WI38 (cell line): ENCODE measurements around the gene C1orf21.

Source experiments
- H3K4me3 ChIP-seq: 2 replicates; pipeline ENCODE4 v1.5.1; 2011; ENCODE audit warnings: low read depth, mild to moderate bottlenecking, control low read depth, low read length
- TF ChIP-seq, protein P1 (sequence below): IDR thresholded peaks from 2 replicates; pipeline ENCODE4 v1.5.1; 2012; ENCODE audit warnings: low read depth, mild to moderate bottlenecking, control low read depth, low read length

Gene C1orf21

DNA sequence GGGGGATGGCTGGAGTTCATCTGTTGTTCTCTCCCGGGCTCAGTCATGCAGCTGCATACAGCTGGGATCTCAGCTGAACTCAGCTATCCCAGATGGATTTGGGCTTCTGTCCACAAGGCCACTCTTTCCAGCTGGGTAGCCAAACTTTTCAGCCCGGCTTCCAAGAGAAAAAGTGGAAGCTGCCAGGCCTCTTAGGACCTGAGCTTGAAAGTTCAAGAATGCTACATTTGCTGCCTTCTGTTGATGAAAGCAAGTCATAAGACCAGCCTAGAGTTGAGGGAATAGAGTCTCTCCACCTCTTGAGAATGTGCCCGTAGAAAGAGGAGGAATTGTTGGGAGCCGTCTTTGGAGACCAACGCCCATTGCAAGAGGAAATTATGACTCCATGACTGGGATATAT, 95.3 kb downstream of the C1orf21 start:
- H3K4me3 ChIP-seq: no peak overlapping the region
- TF ChIP-seq, protein P1, sequence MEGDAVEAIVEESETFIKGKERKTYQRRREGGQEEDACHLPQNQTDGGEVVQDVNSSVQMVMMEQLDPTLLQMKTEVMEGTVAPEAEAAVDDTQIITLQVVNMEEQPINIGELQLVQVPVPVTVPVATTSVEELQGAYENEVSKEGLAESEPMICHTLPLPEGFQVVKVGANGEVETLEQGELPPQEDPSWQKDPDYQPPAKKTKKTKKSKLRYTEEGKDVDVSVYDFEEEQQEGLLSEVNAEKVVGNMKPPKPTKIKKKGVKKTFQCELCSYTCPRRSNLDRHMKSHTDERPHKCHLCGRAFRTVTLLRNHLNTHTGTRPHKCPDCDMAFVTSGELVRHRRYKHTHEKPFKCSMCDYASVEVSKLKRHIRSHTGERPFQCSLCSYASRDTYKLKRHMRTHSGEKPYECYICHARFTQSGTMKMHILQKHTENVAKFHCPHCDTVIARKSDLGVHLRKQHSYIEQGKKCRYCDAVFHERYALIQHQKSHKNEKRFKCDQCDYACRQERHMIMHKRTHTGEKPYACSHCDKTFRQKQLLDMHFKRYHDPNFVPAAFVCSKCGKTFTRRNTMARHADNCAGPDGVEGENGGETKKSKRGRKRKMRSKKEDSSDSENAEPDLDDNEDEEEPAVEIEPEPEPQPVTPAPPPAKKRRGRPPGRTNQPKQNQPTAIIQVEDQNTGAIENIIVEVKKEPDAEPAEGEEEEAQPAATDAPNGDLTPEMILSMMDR: no peak

DNA sequence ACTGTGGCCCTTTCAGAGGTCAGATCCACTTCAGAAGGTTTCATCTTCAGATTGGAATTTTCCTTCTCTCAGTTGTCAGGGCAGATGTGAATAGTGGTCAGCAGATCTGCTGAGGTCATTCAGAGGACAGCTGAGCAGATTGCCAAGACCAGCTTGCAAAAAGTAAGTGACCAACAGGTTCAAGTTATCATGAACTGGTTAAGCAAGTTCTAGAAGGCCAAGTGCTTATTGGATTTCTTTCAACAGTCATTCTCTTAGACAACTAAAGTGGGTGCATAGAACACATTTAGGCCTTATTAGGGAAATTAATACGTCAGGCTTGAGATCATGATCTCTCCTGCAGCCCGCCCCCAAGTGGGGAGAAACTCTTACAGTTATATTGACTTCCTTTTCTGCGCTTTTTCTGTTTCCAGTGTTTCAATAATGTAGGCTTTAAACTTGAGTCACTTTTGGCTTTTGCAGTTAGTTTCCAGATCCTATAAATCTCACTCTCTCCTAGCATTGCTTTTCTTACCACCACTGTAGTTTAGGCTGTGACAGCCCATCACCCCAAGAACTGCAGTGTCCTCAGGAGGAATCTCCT, 96.4 kb downstream of the C1orf21 start:
- no peak overlapping the region for H3K4me3 ChIP-seq
- TF ChIP-seq, protein P1: no peak

- TF ChIP-seq, protein P1: no peak
- H3K4me3 ChIP-seq: no peak overlapping the region
Observed at GRCh38 chr1:184485751-184486723, 99.2 kb downstream of the C1orf21 start.

- no peak overlapping the region for H3K4me3 ChIP-seq
- TF ChIP-seq, protein P1: no peak
Observed at GRCh38 chr1:184486761-184487445, 100.1 kb downstream of the C1orf21 start.

GRCh38 chr1:184487531-184488193, 100.8 kb downstream of the C1orf21 start:
- no peak overlapping the region for H3K4me3 ChIP-seq
- TF ChIP-seq, protein P1: no peak

DNA sequence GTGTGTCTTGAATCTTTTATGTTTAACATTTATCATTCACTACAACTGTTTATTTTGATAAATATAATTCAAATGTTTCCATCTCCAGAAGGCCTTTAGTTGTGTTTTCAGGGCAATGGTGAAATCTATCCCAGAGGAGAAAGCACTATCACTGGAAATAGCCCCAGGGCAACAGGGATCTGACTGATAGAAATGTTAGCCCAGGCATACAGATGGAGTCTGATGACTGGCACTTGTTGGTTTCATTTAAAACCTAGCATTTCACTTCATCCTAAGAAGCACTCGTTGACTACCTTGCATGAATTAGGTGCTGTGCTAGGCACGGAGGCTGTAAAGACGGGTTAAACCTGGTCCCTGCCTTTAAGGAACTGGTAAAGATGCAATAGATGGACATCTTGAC, 103.1 kb downstream of the C1orf21 start:
- TF ChIP-seq, protein P1: no peak
- no peak overlapping the region for H3K4me3 ChIP-seq
